T-cell (primary cell): ENCODE results near the gene ALAS2. TPM values are rescaled to one million over a fixed set of nuclear protein-coding genes. Genes with fewer than 3 reads are reported as not detected.

ENCODE experiments used
- ATAC-seq, 4 experiments: fragments of 200-7000 bp in 3 of 4; fragments of 150-1000 bp in 1 of 4; cut with Tn5 transposase; replicated peaks in 1 of 4; 1 replicate in 3 of 4; 2 replicates in 1 of 4; pipeline ENCODE4 v1.10.0; 2021; ENCODE audit warnings: moderate library complexity in 3 of 4, mild to moderate bottlenecking in 2 of 4, moderate number of reproducible peaks in 1 of 4
- CTCF ChIA-PET, 2 donors: fragments of 300-600 bp; sonication (Branson Sonifier 250); formaldehyde crosslinking; loops; one replicate each; lab custom pipeline; 2022; ENCODE audit warnings: antibody characterized with exemption in 2 of 2; lab: Charles Lee
- POLR2A ChIA-PET, 2 donors: fragments of 300-600 bp; sonication (Branson Sonifier 250); formaldehyde crosslinking; loops; one replicate each; lab custom pipeline; 2022; ENCODE audit warnings: antibody characterized with exemption in 2 of 2; lab: Charles Lee
- DNase-seq, 35 experiments: peaks; one replicate each; pipeline versions ENCODE4 v3.0.0 to v3.0.0-alpha.2; 2013 to 2023
- H3K27ac ChIP-seq: one replicate; pipeline ENCODE4 v1.5.1; 2013; ENCODE audit warnings: low read length
- H3K27me3 ChIP-seq, 2 experiments: replicated peaks in 1 of 2; 1 replicate in 1 of 2; 2 replicates in 1 of 2; pipeline versions ENCODE4 v1.6.1 to v1.7.0; 2013; ENCODE audit warnings: low read length in 1 of 2, mixed read lengths in 1 of 2; ENCODE audit not compliant: control insufficient read depth in 2 of 2, insufficient read depth in 2 of 2; ENCODE audit errors: extremely low read depth in 1 of 2
- H3K36me3 ChIP-seq, 2 donors: 1 replicate in 1 of 2; 2 replicates in 1 of 2; pipeline versions ENCODE4 v1.6.1 to v1.7.0; 2013; ENCODE audit warnings: low read length in 1 of 2; ENCODE audit not compliant: control insufficient read depth in 2 of 2, insufficient read depth in 1 of 2; ENCODE audit errors: extremely low read depth in 1 of 2
- H3K4me1 ChIP-seq, 2 experiments: 1 replicate in 1 of 2; 2 replicates in 1 of 2; pipeline versions ENCODE4 v1.6.1 to v1.7.0; 2013; ENCODE audit warnings: low read length in 2 of 2, mixed read lengths in 1 of 2; ENCODE audit not compliant: insufficient read depth in 2 of 2, control insufficient read depth in 1 of 2; ENCODE audit errors: extremely low read depth in 1 of 2
- H3K4me3 ChIP-seq, 2 donors: 1 replicate in 1 of 2; 2 replicates in 1 of 2; pipeline versions ENCODE4 v1.5.1 to v1.7.0; 2013; ENCODE audit warnings: mild to moderate bottlenecking in 2 of 2, low read length in 1 of 2, moderate library complexity in 1 of 2; ENCODE audit not compliant: control insufficient read depth in 1 of 2; ENCODE audit errors: extremely low read depth in 1 of 2
- H3K9me3 ChIP-seq: 2 replicates; pipeline ENCODE4 v1.7.0; 2013
- H3K27ac Mint-ChIP-seq, 2 donors: one replicate each; pipeline ENCODE4 v1.8.0; 2020 to 2021; ENCODE audit warnings: mild to moderate bottlenecking in 2 of 2, mixed read lengths in 2 of 2
- H3K27me3 Mint-ChIP-seq, 2 donors: one replicate each; pipeline ENCODE4 v1.8.0; 2021 to 2022; ENCODE audit warnings: mixed read lengths in 2 of 2
- H3K36me3 Mint-ChIP-seq: one replicate; pipeline ENCODE4 v1.8.0; 2021; ENCODE audit warnings: mixed read lengths
- H3K4me1 Mint-ChIP-seq, 3 donors: one replicate each; pipeline ENCODE4 v1.8.0; 2020 to 2022; ENCODE audit warnings: mixed read lengths in 3 of 3, mild to moderate bottlenecking in 1 of 3
- H3K4me3 Mint-ChIP-seq, 3 donors: one replicate each; pipeline ENCODE4 v1.8.0; 2020 to 2022; ENCODE audit warnings: mild to moderate bottlenecking in 3 of 3, mixed read lengths in 3 of 3, moderate library complexity in 3 of 3
- H3K9me3 Mint-ChIP-seq, 3 donors: one replicate each; pipeline ENCODE4 v1.8.0; 2020 to 2022; ENCODE audit warnings: mixed read lengths in 3 of 3
- WGBS: methylation state at CpG from one replicate; pipeline ENCODE4 v1.1.5; 2013; ENCODE audit warnings: missing lambda C conversion rate; ENCODE audit not compliant: insufficient coverage; 5-methylcytosine and 5-hydroxymethylcytosine counted together
- total RNA-seq, 35 experiments: library from RNA in 6 of 35; stranded (reverse) in 6 of 35; fragments of 120-200 nt in 1 of 35; gene quantifications; one replicate each; pipeline versions ENCODE4 v1.2.1 to v1.2.4 and lab custom pipeline; 2013 to 2026

ALAS2 gene
- total RNA-seq, 5 donors from 2014 or later (not counting 1 experiment from before 2014, with no cell fraction given): not detected

GRCh38 chrX:55008571-55009358 is 22.0 kb downstream of the ALAS2 start:
- Histone ChIP-seq H3K36me3 (peaks cover 0 to 28% of the 10 kb centered on the region in 2 donors), H3K27ac (no peak overlapping the region), H3K27me3 (no peaks in the 10 kb centered on the region), H3K9me3 (no peaks in the 10 kb centered on the region), H3K4me1 (peaks cover 0 to 7% of the 10 kb centered on the region in 2 experiments), H3K4me3 (no peak overlapping the region)
- ChIA-PET POLR2A (no interaction called here), CTCF (interaction anchor here (0.6 to 1.4 kb wide), 4 partner anchors 8 to 204 kb away, joined by 3 to 4 read pairs (median 4); partner anchors contain the start of gene APEX2 (in 2 of the 2))
- H3K4me3 Mint-ChIP-seq: no peak overlapping the region
- H3K27me3 Mint-ChIP-seq: no peaks in the 10 kb centered on the region
- ATAC-seq: peak in 3 of 4 experiments; percentile 35 to 62 (median 38)
- peak in 4 of 35 experiments; percentile 0 to 9 (median 2) for DNase-seq
- no peak overlapping the region for H3K27ac Mint-ChIP-seq
- H3K36me3 Mint-ChIP-seq: peaks cover 23% of the 10 kb centered on the region
- no CpG with 5 or more reads among the region's 9 CpGs for whole genome bisulfite sequencing
- H3K9me3 Mint-ChIP-seq: no peaks in the 10 kb centered on the region
- peaks cover 5 to 23% (median 6%) of the 10 kb centered on the region in 3 donors for H3K4me1 Mint-ChIP-seq

GRCh38 chrX:55007656-55008055 is 23.1 kb downstream of the ALAS2 start:
- H3K27ac Mint-ChIP-seq: no peak overlapping the region

GRCh38 chrX:55006827-55007621 is 23.8 kb downstream of the ALAS2 start:
- H3K27me3 ChIP-seq: no peaks in the 10 kb centered on the region
- ChIA-PET CTCF (interaction anchor here in 1 of 2 donors (0.6 kb wide), 1 partner anchor 1798 kb away, joined by 4 read pairs; no protein-coding TSS in a partner anchor), POLR2A (interaction anchor here in 1 of 2 donors (0.7 kb wide), 1 partner anchor 1235 kb away, joined by 3 read pairs; no protein-coding TSS in a partner anchor)
- DNase-seq: no peak
- Mint-ChIP-seq H3K27me3 (peaks cover 0 to 3% of the 10 kb centered on the region in 2 donors), H3K36me3 (peaks cover 33% of the 10 kb centered on the region), H3K4me3 (no peak overlapping the region), H3K9me3 (no peaks in the 10 kb centered on the region), H3K4me1 (peaks cover 9 to 32% (median 10%) of the 10 kb centered on the region in 3 donors), H3K27ac (no peak overlapping the region)
- peaks cover 0 to 43% of the 10 kb centered on the region in 2 donors for H3K36me3 ChIP-seq
- 99% methylated on average over 10 of the region's 18 CpGs for WGBS
- H3K4me1 ChIP-seq: peaks cover 0 to 11% of the 10 kb centered on the region in 2 experiments
- no peak overlapping the region for H3K27ac ChIP-seq
- ATAC-seq: no peak
- no peaks in the 10 kb centered on the region for H3K9me3 ChIP-seq
- H3K4me3 ChIP-seq: no peak overlapping the region

More at GRCh38 chrX:55007656-55008055, 23.1 kb downstream of the ALAS2 start:
- Histone ChIP-seq H3K9me3 (no peaks in the 10 kb centered on the region), H3K4me3 (no peak overlapping the region), H3K4me1 (peaks cover 0 to 9% of the 10 kb centered on the region in 2 experiments), H3K36me3 (peaks cover 0 to 38% of the 10 kb centered on the region in 2 donors), H3K27ac (no peak overlapping the region), H3K27me3 (no peaks in the 10 kb centered on the region)
- no peak for DNase-seq
- WGBS: 90% methylated on average over 2 of the region's 6 CpGs
- ChIA-PET POLR2A (interaction anchor here in 1 of 2 donors (0.7 kb wide), 1 partner anchor 1234 kb away, joined by 3 read pairs; no protein-coding TSS in a partner anchor), CTCF (interaction anchor here in 1 of 2 donors (0.6 kb wide), 1 partner anchor 1797 kb away, joined by 4 read pairs; no protein-coding TSS in a partner anchor)
- peaks cover 6 to 26% (median 10%) of the 10 kb centered on the region in 3 donors for H3K4me1 Mint-ChIP-seq
- H3K36me3 Mint-ChIP-seq: peaks cover 28% of the 10 kb centered on the region
- ATAC-seq: no peak
- H3K4me3 Mint-ChIP-seq: no peak overlapping the region
- H3K9me3 Mint-ChIP-seq: no peaks in the 10 kb centered on the region
- peaks cover 0 to 3% of the 10 kb centered on the region in 2 donors for H3K27me3 Mint-ChIP-seq

GRCh38 chrX:55005256-55005655 is 25.5 kb downstream of the ALAS2 start:
- no peaks in the 10 kb centered on the region for H3K9me3 Mint-ChIP-seq
- peaks cover 2 to 24% of the 10 kb centered on the region in 2 experiments for H3K4me1 ChIP-seq
- H3K4me3 ChIP-seq: no peak overlapping the region
- H3K27ac Mint-ChIP-seq: no peak overlapping the region
- H3K4me3 Mint-ChIP-seq: no peak overlapping the region
- peaks cover 0 to 10% of the 10 kb centered on the region in 2 donors for H3K27me3 Mint-ChIP-seq
- ATAC-seq (no peak), DNase-seq (no peak)
- no peaks in the 10 kb centered on the region for H3K9me3 ChIP-seq
- H3K27me3 ChIP-seq: no peaks in the 10 kb centered on the region
- ChIA-PET CTCF (interaction anchor here in 1 of 2 donors (0.5 kb wide), 1 partner anchor 10 kb away, joined by 3 read pairs; no protein-coding TSS in a partner anchor), POLR2A (no interaction called here)
- peaks cover 0 to 43% of the 10 kb centered on the region in 2 donors for H3K36me3 ChIP-seq
- peaks cover 21 to 47% (median 23%) of the 10 kb centered on the region in 3 donors for H3K4me1 Mint-ChIP-seq
- H3K36me3 Mint-ChIP-seq: peaks cover 33% of the 10 kb centered on the region
- no peak overlapping the region for H3K27ac ChIP-seq

- ChIA-PET CTCF (interaction anchor here in 1 of 2 donors (1.3 kb wide), 1 partner anchor 9 kb away, joined by 3 read pairs; no protein-coding TSS in a partner anchor), POLR2A (no interaction called here)
Measured at GRCh38 chrX:55004231-55004630, 26.5 kb downstream of the ALAS2 start.

More at GRCh38 chrX:55004231-55004630, 26.5 kb downstream of the ALAS2 start:
- 75% methylated on average over 1 of the region's 1 CpG for WGBS
- ATAC-seq: no peak
- no peaks in the 10 kb centered on the region for H3K27me3 ChIP-seq
- no peak overlapping the region for H3K4me3 ChIP-seq
- Mint-ChIP-seq H3K4me1 (peaks cover 23 to 47% (median 30%) of the 10 kb centered on the region in 3 donors), H3K9me3 (no peaks in the 10 kb centered on the region), H3K36me3 (peaks cover 33% of the 10 kb centered on the region), H3K4me3 (no peak overlapping the region), H3K27me3 (peaks cover 0 to 10% of the 10 kb centered on the region in 2 donors), H3K27ac (peak overlapping the region in 1 of 2 donors; percentile 34)
- H3K36me3 ChIP-seq: peaks cover 0 to 43% of the 10 kb centered on the region in 2 donors
- H3K27ac ChIP-seq: no peak overlapping the region
- no peak for DNase-seq
- no peaks in the 10 kb centered on the region for H3K9me3 ChIP-seq
- H3K4me1 ChIP-seq: peaks cover 2 to 30% of the 10 kb centered on the region in 2 experiments
